ENCODE measurements around the gene UGGT1. TPM values are rescaled to one million over a fixed set of nuclear protein-coding genes. Genes with fewer than 3 reads are reported as not detected.

Gene UGGT1
- polyA plus RNA-seq, 1 of the 3 experiments (the other 2 are of a cell fraction): 20.0 TPM

GRCh38 chr2:128105072-128105471 lies 14.1 kb downstream of the UGGT1 start:
- no peak overlapping the region for H3K27ac ChIP-seq (ENCODE audit: low read depth in 2 of 2, low read length in 1 of 2)
- peaks cover 0 to 10% of the 10 kb centered on the region in 2 experiments; a peak in 2 of 4 replicates for H3K4me1 ChIP-seq (ENCODE audit: control insufficient read depth in 1 of 2, insufficient read depth in 2 of 2, low read depth in 1 of 2, low read length in 1 of 2)
- H3F3A ChIP-seq (replicated peaks; ENCODE audit: insufficient read depth): no peaks in the 10 kb centered on the region
- TF ChIP-seq RFX5 (IDR thresholded peaks at IDR 0.05; ENCODE audit: low read length) (no peak), FOXJ3 (CRISPR knock-in tag; IDR thresholded peaks at IDR 0.05) (no peak), EP300 (IDR thresholded peaks at IDR 0.05; ENCODE audit: borderline replicate concordance in 1 of 2, low read depth in 1 of 2, low read length in 1 of 2) (no peak), GATA2 (CRISPR knock-in tag; IDR thresholded peaks at IDR 0.05) (no peak), MEF2A (IDR thresholded peaks at IDR 0.05; ENCODE audit: borderline replicate concordance, low read depth) (no peak), IRF3 (IDR thresholded peaks at IDR 0.05; ENCODE audit: low read depth, low read length) (no peak), RCOR1 (IDR thresholded peaks at IDR 0.05; ENCODE audit: low read length) (no peak), MAX (IDR thresholded peaks at IDR 0.05; ENCODE audit: low read depth) (no peak), NRF1 (IDR thresholded peaks at IDR 0.05; ENCODE audit: low read depth, low read length) (no peak), FOXM1 (IDR thresholded peaks at IDR 0.05; ENCODE audit: low read depth) (no peak), SMC3 (IDR thresholded peaks at IDR 0.05; ENCODE audit: low read depth, low read length) (no peak)
- TF ChIP-seq, protein P1, sequence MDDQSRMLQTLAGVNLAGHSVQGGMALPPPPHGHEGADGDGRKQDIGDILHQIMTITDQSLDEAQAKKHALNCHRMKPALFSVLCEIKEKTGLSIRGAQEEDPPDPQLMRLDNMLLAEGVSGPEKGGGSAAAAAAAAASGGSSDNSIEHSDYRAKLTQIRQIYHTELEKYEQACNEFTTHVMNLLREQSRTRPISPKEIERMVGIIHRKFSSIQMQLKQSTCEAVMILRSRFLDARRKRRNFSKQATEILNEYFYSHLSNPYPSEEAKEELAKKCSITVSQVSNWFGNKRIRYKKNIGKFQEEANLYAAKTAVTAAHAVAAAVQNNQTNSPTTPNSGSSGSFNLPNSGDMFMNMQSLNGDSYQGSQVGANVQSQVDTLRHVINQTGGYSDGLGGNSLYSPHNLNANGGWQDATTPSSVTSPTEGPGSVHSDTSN (IDR thresholded peaks at IDR 0.05): no peak
- no peak overlapping the region for H3K9ac ChIP-seq
- peaks cover 46 to 47% of the 10 kb centered on the region in 2 experiments for H3K36me3 ChIP-seq (replicated peaks in 1 of 2; ENCODE audit: control insufficient read depth in 1 of 2, insufficient read depth in 2 of 2, low read length in 1 of 2)
- H3K9me3 ChIP-seq: no peaks in the 10 kb centered on the region
- no peak overlapping the region for H3K4me3 ChIP-seq (ENCODE audit: low read depth in 2 of 2, low read length in 1 of 2)
- POLR2A ChIA-PET: no interaction called here
- no peaks in the 10 kb centered on the region for H3K27me3 ChIP-seq (ENCODE audit: insufficient read depth)
- H3K79me2 ChIP-seq (ENCODE audit: insufficient read depth): peaks cover 43% of the 10 kb centered on the region; the same call in 1 of the 2 replicates
- no peak for DNase-seq
- WGBS (ENCODE audit: low lambda C conversion rate): 97% methylated on average over 4 of the region's 4 CpGs
- no peak overlapping the region for H2AFZ ChIP-seq (ENCODE audit: low read depth)
- H4K20me1 ChIP-seq (ENCODE audit: insufficient read depth): no peaks in the 10 kb centered on the region
- H3K4me2 ChIP-seq: no peak overlapping the region
- CTCF ChIA-PET: interaction anchor here (1.1 to 2.1 kb wide), 2 partner anchors 9 to 41 kb away, joined by 3 to 5 read pairs; no protein-coding TSS in a partner anchor
- no peaks in the 10 kb centered on the region for H3K9me2 ChIP-seq

- H3K27me3 ChIP-seq (ENCODE audit: insufficient read depth): no peaks in the 10 kb centered on the region
- H3K4me3 ChIP-seq (ENCODE audit: low read depth in 2 of 2, low read length in 1 of 2): no peak overlapping the region
- peak overlapping the region in 1 of 2 experiments; percentile 68; a peak in 1 of 4 replicates for H3K27ac ChIP-seq (ENCODE audit: low read depth in 2 of 2, low read length in 1 of 2)
- H3K36me3 ChIP-seq (replicated peaks in 1 of 2; ENCODE audit: control insufficient read depth in 1 of 2, insufficient read depth in 2 of 2, low read length in 1 of 2): peaks cover 44 to 45% of the 10 kb centered on the region in 2 experiments
- H3K9ac ChIP-seq: no peak overlapping the region
- H3K4me1 ChIP-seq (ENCODE audit: control insufficient read depth in 1 of 2, insufficient read depth in 2 of 2, low read depth in 1 of 2, low read length in 1 of 2): peaks cover 0 to 12% of the 10 kb centered on the region in 2 experiments; a peak in 2 of 4 replicates
- no peaks in the 10 kb centered on the region for H3K9me3 ChIP-seq
- H3F3A ChIP-seq (replicated peaks; ENCODE audit: insufficient read depth): no peaks in the 10 kb centered on the region
- H3K9me2 ChIP-seq: no peaks in the 10 kb centered on the region
- H2AFZ ChIP-seq (ENCODE audit: low read depth): no peak overlapping the region
- ChIA-PET CTCF (interaction anchor here (1.0 to 2.0 kb wide), 4 partner anchors 16 to 126 kb away, joined by 3 to 9 read pairs (median 4); no protein-coding TSS in a partner anchor), POLR2A (no interaction called here)
- peak; percentile 42 for DNase-seq
- WGBS (ENCODE audit: low lambda C conversion rate): 20% methylated on average over 1 of the region's 1 CpG
- no peak overlapping the region for H3K4me2 ChIP-seq
- TF ChIP-seq MAX (IDR thresholded peaks at IDR 0.05; ENCODE audit: low read depth) (no peak), USF2 (IDR thresholded peaks at IDR 0.05; ENCODE audit: borderline replicate concordance, low read depth, low read length) (no peak), POLR2AphosphoS5 (IDR thresholded peaks at IDR 0.05; ENCODE audit: low read depth, low read length) (no peak), SIN3A (IDR thresholded peaks at IDR 0.05; ENCODE audit: borderline replicate concordance, low read depth, low read length) (no peak), TAF1 (IDR thresholded peaks at IDR 0.05; ENCODE audit: borderline replicate concordance, low read depth, low read length) (no peak)
- TF ChIP-seq, protein P2, sequence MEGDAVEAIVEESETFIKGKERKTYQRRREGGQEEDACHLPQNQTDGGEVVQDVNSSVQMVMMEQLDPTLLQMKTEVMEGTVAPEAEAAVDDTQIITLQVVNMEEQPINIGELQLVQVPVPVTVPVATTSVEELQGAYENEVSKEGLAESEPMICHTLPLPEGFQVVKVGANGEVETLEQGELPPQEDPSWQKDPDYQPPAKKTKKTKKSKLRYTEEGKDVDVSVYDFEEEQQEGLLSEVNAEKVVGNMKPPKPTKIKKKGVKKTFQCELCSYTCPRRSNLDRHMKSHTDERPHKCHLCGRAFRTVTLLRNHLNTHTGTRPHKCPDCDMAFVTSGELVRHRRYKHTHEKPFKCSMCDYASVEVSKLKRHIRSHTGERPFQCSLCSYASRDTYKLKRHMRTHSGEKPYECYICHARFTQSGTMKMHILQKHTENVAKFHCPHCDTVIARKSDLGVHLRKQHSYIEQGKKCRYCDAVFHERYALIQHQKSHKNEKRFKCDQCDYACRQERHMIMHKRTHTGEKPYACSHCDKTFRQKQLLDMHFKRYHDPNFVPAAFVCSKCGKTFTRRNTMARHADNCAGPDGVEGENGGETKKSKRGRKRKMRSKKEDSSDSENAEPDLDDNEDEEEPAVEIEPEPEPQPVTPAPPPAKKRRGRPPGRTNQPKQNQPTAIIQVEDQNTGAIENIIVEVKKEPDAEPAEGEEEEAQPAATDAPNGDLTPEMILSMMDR (IDR thresholded peaks at IDR 0.05): no peak
- no peaks in the 10 kb centered on the region for H4K20me1 ChIP-seq (ENCODE audit: insufficient read depth)
- peaks cover 16% of the 10 kb centered on the region; the same call in 1 of the 2 replicates for H3K79me2 ChIP-seq (ENCODE audit: insufficient read depth)
Measured at GRCh38 chr2:128108166-128108565, 17.2 kb downstream of the UGGT1 start.
